Natural killer cell (primary cell): ENCODE results near the gene GAMT. TPM values are rescaled to one million over a fixed set of nuclear protein-coding genes. Genes with fewer than 3 reads are reported as not detected.

Experiments used
- ATAC-seq, 3 donors: fragments of 150-1000 bp in 2 of 3; fragments of 200-7000 bp in 1 of 3; cut with Tn5 transposase; 1 replicate in 1 of 3; 2 replicates in 2 of 3; pipeline ENCODE4 v1.10.0; 2021; ENCODE audit warnings: mild to moderate bottlenecking in 2 of 3, moderate library complexity in 2 of 3
- DNase-seq, 2 donors: peaks; one replicate each; pipeline versions ENCODE4 v3.0.0 to v3.0.0-alpha.2; 2013 to 2021; ENCODE audit warnings: mixed read lengths in 1 of 2
- H3K27ac ChIP-seq: one replicate; pipeline ENCODE4 v1.5.1; 2013; ENCODE audit warnings: mild to moderate bottlenecking, low read length
- H3K27me3 ChIP-seq: one replicate; pipeline ENCODE4 v1.6.1; 2013; ENCODE audit warnings: low read length; ENCODE audit not compliant: control insufficient read depth, insufficient read depth
- H3K36me3 ChIP-seq: one replicate; pipeline ENCODE4 v1.6.1; 2013; ENCODE audit warnings: low read length; ENCODE audit not compliant: control insufficient read depth, insufficient read depth
- H3K4me1 ChIP-seq: one replicate; pipeline ENCODE4 v1.6.1; 2013; ENCODE audit warnings: low read length; ENCODE audit not compliant: control insufficient read depth, insufficient read depth
- H3K4me3 ChIP-seq: one replicate; pipeline ENCODE4 v1.5.1; 2013; ENCODE audit warnings: low read length
- H3K9me3 ChIP-seq: one replicate; pipeline ENCODE4 v1.6.1; 2013; ENCODE audit warnings: low read length; ENCODE audit not compliant: control insufficient read depth, insufficient read depth
- H3K27ac Mint-ChIP-seq, 2 donors: one replicate each; pipeline ENCODE4 v1.8.0; 2022; ENCODE audit warnings: mild to moderate bottlenecking in 2 of 2, mixed read lengths in 2 of 2, moderate library complexity in 1 of 2
- H3K27me3 Mint-ChIP-seq, 2 donors: one replicate each; pipeline ENCODE4 v1.8.0; 2022; ENCODE audit warnings: low read depth in 2 of 2, mixed read lengths in 2 of 2
- H3K36me3 Mint-ChIP-seq: one replicate; pipeline ENCODE4 v1.8.0; 2022; ENCODE audit warnings: mixed read lengths
- H3K4me1 Mint-ChIP-seq, 2 donors: one replicate each; pipeline ENCODE4 v1.8.0; 2022; ENCODE audit warnings: mixed read lengths in 2 of 2
- H3K4me3 Mint-ChIP-seq: one replicate; pipeline ENCODE4 v1.8.0; 2022; ENCODE audit warnings: mild to moderate bottlenecking, moderate library complexity, mixed read lengths
- H3K9me3 Mint-ChIP-seq, 2 donors: one replicate each; pipeline ENCODE4 v1.8.0; 2022; ENCODE audit warnings: mixed read lengths in 2 of 2
- WGBS: methylation state at CpG from one replicate; pipeline ENCODE4 v1.1.7; 2013; ENCODE audit warnings: missing lambda C conversion rate; ENCODE audit not compliant: insufficient coverage; 5-methylcytosine and 5-hydroxymethylcytosine counted together
- intact Hi-C: fragments of 100-400 bp; cut with micrococcal nuclease; formaldehyde crosslinking; loops from one replicate; pipeline ENCODE4 v1.14.2; 2022
- total RNA-seq, 4 donors: library from RNA; stranded (reverse); fragments of 120-200 nt in 1 of 4; gene quantifications; one replicate each; pipeline versions ENCODE4 v1.2.3 to v1.2.4, GENCODE V29; 2013 to 2022
- TF ChIP-seq, protein P1 (sequence below): fragments of 200-600 bp; IDR thresholded peaks from one replicate; pipeline ENCODE4 v1.8.0; 2022; ENCODE audit warnings: antibody characterized with exemption

The GAMT gene
- total RNA-seq, 3 donors from 2014 or later (not counting 1 experiment from before 2014, with no cell fraction given): 5.1 to 7.5 (median 7.1) TPM

DNA sequence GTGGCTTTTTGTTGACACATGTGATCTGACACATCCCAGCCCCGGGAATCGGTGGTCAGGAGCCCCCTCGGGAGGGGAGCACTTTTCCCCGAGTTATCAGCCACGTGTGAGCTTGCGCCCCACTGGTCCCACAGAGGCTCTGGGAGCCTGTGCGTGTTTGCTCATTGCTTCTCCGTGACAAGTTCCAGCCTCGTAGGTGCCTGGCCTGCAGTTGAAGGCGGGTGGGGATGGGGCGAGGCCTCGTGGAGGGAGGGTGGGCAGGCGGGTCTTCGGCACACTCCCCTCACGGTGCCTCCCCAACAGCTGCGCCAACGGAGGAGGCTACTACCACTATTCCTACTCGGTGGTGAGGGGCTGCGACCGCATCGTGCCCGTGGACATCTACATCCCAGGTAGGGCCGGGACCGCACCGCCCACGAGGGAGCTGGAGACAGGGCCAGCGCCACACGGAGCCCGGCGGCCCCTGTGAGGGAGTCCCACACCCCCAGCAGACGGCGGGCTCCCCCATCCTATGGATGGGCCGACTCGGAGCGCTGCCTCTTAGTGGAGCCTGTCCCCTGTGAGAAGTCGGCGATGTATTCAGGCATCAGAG, 8.3 kb downstream of the GAMT start:
- peaks cover 6% of the 10 kb centered on the region for H3K4me1 ChIP-seq
- no peaks in the 10 kb centered on the region for H3K9me3 ChIP-seq
- ATAC-seq: no peak
- Mint-ChIP-seq H3K27ac (no peak overlapping the region), H3K9me3 (no peaks in the 10 kb centered on the region), H3K36me3 (no peaks in the 10 kb centered on the region), H3K27me3 (no peaks in the 10 kb centered on the region), H3K4me3 (no peak overlapping the region), H3K4me1 (no peaks in the 10 kb centered on the region)
- TF ChIP-seq, protein P1, sequence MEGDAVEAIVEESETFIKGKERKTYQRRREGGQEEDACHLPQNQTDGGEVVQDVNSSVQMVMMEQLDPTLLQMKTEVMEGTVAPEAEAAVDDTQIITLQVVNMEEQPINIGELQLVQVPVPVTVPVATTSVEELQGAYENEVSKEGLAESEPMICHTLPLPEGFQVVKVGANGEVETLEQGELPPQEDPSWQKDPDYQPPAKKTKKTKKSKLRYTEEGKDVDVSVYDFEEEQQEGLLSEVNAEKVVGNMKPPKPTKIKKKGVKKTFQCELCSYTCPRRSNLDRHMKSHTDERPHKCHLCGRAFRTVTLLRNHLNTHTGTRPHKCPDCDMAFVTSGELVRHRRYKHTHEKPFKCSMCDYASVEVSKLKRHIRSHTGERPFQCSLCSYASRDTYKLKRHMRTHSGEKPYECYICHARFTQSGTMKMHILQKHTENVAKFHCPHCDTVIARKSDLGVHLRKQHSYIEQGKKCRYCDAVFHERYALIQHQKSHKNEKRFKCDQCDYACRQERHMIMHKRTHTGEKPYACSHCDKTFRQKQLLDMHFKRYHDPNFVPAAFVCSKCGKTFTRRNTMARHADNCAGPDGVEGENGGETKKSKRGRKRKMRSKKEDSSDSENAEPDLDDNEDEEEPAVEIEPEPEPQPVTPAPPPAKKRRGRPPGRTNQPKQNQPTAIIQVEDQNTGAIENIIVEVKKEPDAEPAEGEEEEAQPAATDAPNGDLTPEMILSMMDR: no peak
- no peak overlapping the region for H3K27ac ChIP-seq
- 95% methylated on average over 37 of the region's 37 CpGs for WGBS
- no peak overlapping the region for H3K4me3 ChIP-seq
- H3K27me3 ChIP-seq: no peaks in the 10 kb centered on the region
- H3K36me3 ChIP-seq: peaks cover 40% of the 10 kb centered on the region
- intact Hi-C loops: no loop called here
- DNase-seq: no peak

DNA sequence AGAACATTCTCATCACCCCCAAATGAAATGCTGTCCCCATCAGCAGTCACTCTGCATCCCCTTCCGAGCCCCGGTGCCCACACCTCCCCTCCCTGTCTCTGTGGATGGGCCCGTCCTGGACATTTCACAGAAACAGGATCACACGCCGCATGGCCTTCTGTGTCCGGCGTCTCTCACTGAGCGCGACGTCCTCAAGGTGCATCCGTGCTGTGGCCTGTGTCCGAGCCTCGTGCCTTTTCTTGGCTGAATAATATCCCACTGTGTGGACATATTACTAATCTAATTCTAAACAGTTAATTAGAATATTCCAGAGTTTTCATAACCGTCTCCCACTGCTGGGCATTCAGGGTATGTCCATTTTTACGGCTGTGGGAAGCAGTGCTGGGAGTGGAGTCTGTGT, 8.9 kb downstream of the GAMT start:
- Histone ChIP-seq H3K4me1 (peaks cover 6% of the 10 kb centered on the region), H3K9me3 (no peaks in the 10 kb centered on the region), H3K27me3 (no peaks in the 10 kb centered on the region), H3K27ac (no peak overlapping the region), H3K4me3 (no peak overlapping the region), H3K36me3 (peaks cover 40% of the 10 kb centered on the region)
- Mint-ChIP-seq H3K4me3 (no peak overlapping the region), H3K9me3 (no peaks in the 10 kb centered on the region), H3K27ac (no peak overlapping the region), H3K36me3 (no peaks in the 10 kb centered on the region), H3K4me1 (peaks cover 0 to 1% of the 10 kb centered on the region in 2 donors), H3K27me3 (no peaks in the 10 kb centered on the region)
- DNase-seq (no peak), ATAC-seq (no peak)
- TF ChIP-seq, protein P1: no peak
- 96% methylated on average over 15 of the region's 15 CpGs for WGBS
- intact Hi-C loops: no loop called here

DNA sequence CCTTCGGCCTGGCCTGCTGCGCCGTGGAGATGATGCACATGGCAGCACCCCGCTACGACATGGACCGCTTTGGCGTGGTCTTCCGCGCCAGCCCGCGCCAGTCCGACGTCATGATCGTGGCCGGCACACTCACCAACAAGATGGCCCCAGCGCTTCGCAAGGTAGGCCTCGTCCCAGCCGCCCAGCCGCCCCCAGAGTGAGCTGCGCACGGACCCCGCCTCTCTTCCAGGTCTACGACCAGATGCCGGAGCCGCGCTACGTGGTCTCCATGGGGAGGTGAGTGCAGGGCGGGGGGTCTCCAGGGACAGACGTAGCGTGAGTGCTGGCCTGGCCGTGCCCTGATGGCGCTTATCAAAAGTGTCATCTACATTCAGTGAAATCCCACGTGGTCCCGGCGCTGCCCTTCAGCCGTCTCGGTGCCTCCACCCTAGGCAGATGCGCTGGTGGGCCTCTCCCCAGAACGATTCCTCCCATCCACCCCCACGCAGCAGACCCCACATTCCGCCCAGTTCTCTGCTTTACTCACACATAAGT, 10.4 kb downstream of the GAMT start:
- TF ChIP-seq, protein P1: no peak
- H3K27me3 ChIP-seq: no peaks in the 10 kb centered on the region
- H3K27ac Mint-ChIP-seq: no peak overlapping the region

More for the DNA sequence above, 10.4 kb downstream of the GAMT start:
- 96% methylated on average over 42 of the region's 42 CpGs for WGBS
- no peaks in the 10 kb centered on the region for H3K27me3 Mint-ChIP-seq
- no peak for DNase-seq
- H3K4me1 Mint-ChIP-seq: peaks cover 0 to 12% of the 10 kb centered on the region in 2 donors
- Histone ChIP-seq H3K4me3 (no peak overlapping the region), H3K4me1 (no peaks in the 10 kb centered on the region), H3K36me3 (peaks cover 40% of the 10 kb centered on the region), H3K27ac (no peak overlapping the region), H3K9me3 (no peaks in the 10 kb centered on the region)
- no peaks in the 10 kb centered on the region for H3K36me3 Mint-ChIP-seq
- no peak overlapping the region for H3K4me3 Mint-ChIP-seq
- intact Hi-C loops: no loop called here
- no peaks in the 10 kb centered on the region for H3K9me3 Mint-ChIP-seq
- ATAC-seq: no peak
